Panc1 (cell line): ENCODE measurements around the gene ETV2. TPM values are rescaled to one million over a fixed set of nuclear protein-coding genes. Genes with fewer than 3 reads are reported as not detected.

Experiments used
- ATAC-seq: fragments of 200-7000 bp; cut with Tn5 transposase; 2 replicates; pipeline ENCODE4 v1.9.1; 2020; ENCODE audit warnings: mild to moderate bottlenecking, moderate library complexity
- BruUV-seq: library from RNA; stranded (reverse); fragments of 400-500 nt; replicated peaks from 2 replicates; lab custom pipeline; 2021; lab: Mats Ljungman, UMichigan
- CTCF ChIA-PET: fragments of 300-600 bp; sonication (Branson Sonifier 250); formaldehyde crosslinking; loops from one replicate; lab custom pipeline; 2022; ENCODE audit warnings: antibody characterized with exemption; lab: Charles Lee
- POLR2A ChIA-PET: fragments of 300-600 bp; sonication (Branson Sonifier 250); formaldehyde crosslinking; loops from one replicate; lab custom pipeline; 2022; ENCODE audit warnings: antibody characterized with exemption; lab: Charles Lee
- DNase-seq: peaks from one replicate; pipeline ENCODE4 v3.0.0-alpha.2; 2010; ENCODE audit warnings: low read depth, low spot score
- H3K27ac ChIP-seq: 2 replicates; pipeline ENCODE4 v1.5.1; 2011; ENCODE audit warnings: mild to moderate bottlenecking, low read length, inconsistent platforms
- H3K27me3 ChIP-seq: fragments of 200-500 bp; sonication (Bioruptor generic); 2 replicates; pipeline ENCODE4 v1.6.0; 2014; ENCODE audit warnings: low read length, inconsistent platforms; ENCODE audit not compliant: control insufficient read depth, insufficient read depth
- H3K36me3 ChIP-seq: fragments of 200-500 bp; sonication (Bioruptor generic); 2 replicates; pipeline ENCODE4 v1.5.1; 2014; ENCODE audit warnings: inconsistent platforms, mild to moderate bottlenecking, low read length, moderate library complexity; ENCODE audit not compliant: control insufficient read depth, insufficient read depth
- H3K4me1 ChIP-seq: 2 replicates; pipeline ENCODE4 v1.5.1; 2011; ENCODE audit warnings: inconsistent platforms, mild to moderate bottlenecking, low read length, moderate library complexity; ENCODE audit not compliant: control insufficient read depth, insufficient read depth
- H3K4me3 ChIP-seq, 2 experiments: 2 replicates each; pipeline ENCODE4 v1.5.1; 2011 to 2012; ENCODE audit warnings: low read depth in 2 of 2, low read length in 2 of 2, mild to moderate bottlenecking in 2 of 2, inconsistent platforms in 1 of 2, moderate library complexity in 1 of 2
- H3K9me3 ChIP-seq: fragments of 200-500 bp; sonication (Bioruptor generic); 2 replicates; pipeline ENCODE4 v1.5.1; 2014; ENCODE audit warnings: low read depth, mild to moderate bottlenecking, inconsistent platforms, low read length, moderate library complexity; ENCODE audit not compliant: control insufficient read depth, insufficient read depth
- CTCF ChIP-seq: fragments of 450-650 bp; IDR thresholded peaks from 2 replicates; pipeline ENCODE4 v1.5.1; 2017; ENCODE audit warnings: mild to moderate bottlenecking
- POLR2AphosphoS5 ChIP-seq: IDR thresholded peaks from 2 replicates; pipeline ENCODE4 v1.6.1; 2012; ENCODE audit warnings: mild to moderate bottlenecking, low read depth, low read length, moderate library complexity
- REST ChIP-seq, 2 experiments: IDR thresholded peaks; 2 replicates each; pipeline ENCODE4 v1.6.1; 2011 to 2012; ENCODE audit warnings: low read depth in 2 of 2, control low read depth in 1 of 2, low read length in 1 of 2, mild to moderate bottlenecking in 1 of 2, moderate library complexity in 1 of 2; ENCODE audit not compliant: insufficient read depth in 1 of 2
- SIN3A ChIP-seq: IDR thresholded peaks from 2 replicates; pipeline ENCODE4 v1.6.1; 2012; ENCODE audit warnings: low read depth, mild to moderate bottlenecking, low read length, moderate library complexity, borderline replicate concordance; ENCODE audit not compliant: insufficient read depth
- TCF7L2 ChIP-seq: IDR thresholded peaks from 2 replicates; pipeline ENCODE4 v1.6.1; 2011; ENCODE audit warnings: mild to moderate bottlenecking, low read depth, low read length, inconsistent platforms
- in situ Hi-C: cut with HindIII; loops from 2 replicates; pipeline ENCODE4 v1.10.0; 2016; ENCODE audit warnings: low sequenced_read_pairs, low pct_unique_long_range_greater_than_20kb
- intact Hi-C: fragments of 100-400 bp; cut with micrococcal nuclease; formaldehyde crosslinking; loops from one replicate; pipeline ENCODE4 v1.10.0; 2022; ENCODE audit not compliant: unreplicated experiment
- total RNA-seq: library from RNA; stranded (reverse); gene quantifications from one replicate; pipeline ENCODE4 v1.2.1, GENCODE V29; 2021; ENCODE audit not compliant: unreplicated experiment

The ETV2 gene
- total RNA-seq, 1 experiment from 2014 or later, result 2.8 TPM

- no peak overlapping the region for H3K4me3 ChIP-seq
- no peaks in the 10 kb centered on the region for H3K4me1 ChIP-seq
- H3K27ac ChIP-seq, result no peak overlapping the region
- intact Hi-C loops, result no loop called here
- no TSS peak for BruUV-seq
- ChIA-PET CTCF (interaction anchor here (0.6 kb wide), 1 partner anchor 28 kb away, joined by 6 read pairs; no protein-coding TSS in a partner anchor), POLR2A (no interaction called here)
- H3K27me3 ChIP-seq, result no peaks in the 10 kb centered on the region
- in situ Hi-C loops, result no loop called here
- no peak for ATAC-seq
- H3K36me3 ChIP-seq, result peaks cover 27% of the 10 kb centered on the region
- TF ChIP-seq POLR2AphosphoS5, result no peak
- no peak for TF ChIP-seq SIN3A
- TF ChIP-seq REST (IDR thresholded peaks at IDR 0.05; ENCODE audit: insufficient read depth in 1 of 2, low read depth in 2 of 2, low read length in 1 of 2), result no peak
- DNase-seq, result no peak
- no peaks in the 10 kb centered on the region for H3K9me3 ChIP-seq
These were observed 15.2 kb downstream of the ETV2 start for GRCh38 chr19:35656700-35657099.

- ATAC-seq (peak; percentile 76), DNase-seq (no peak)
- TF ChIP-seq SIN3A, result no peak
- TF ChIP-seq TCF7L2, result no peak
- TF ChIP-seq POLR2AphosphoS5, result no peak
- no peak for TF ChIP-seq REST (IDR thresholded peaks at IDR 0.05; ENCODE audit: insufficient read depth in 1 of 2, low read depth in 2 of 2, low read length in 1 of 2)
- no peak for TF ChIP-seq CTCF
- ChIA-PET POLR2A (no interaction called here), CTCF (no interaction called here)
- TSS peak; percentile 6 for BruUV-seq
- no peak overlapping the region for H3K27ac ChIP-seq
- intact Hi-C loops (no loop called here), in situ Hi-C loops (no loop called here)
- H3K36me3 ChIP-seq, result peaks cover 27% of the 10 kb centered on the region
- no peaks in the 10 kb centered on the region for H3K4me1 ChIP-seq
- H3K9me3 ChIP-seq, result no peaks in the 10 kb centered on the region
- H3K4me3 ChIP-seq, result no peak overlapping the region
- no peaks in the 10 kb centered on the region for H3K27me3 ChIP-seq
These were observed 16.6 kb downstream of the ETV2 start for GRCh38 chr19:35657904-35658700.
